Progenitor cell of endocrine pancreas (in vitro differentiated cells): ENCODE data around the gene ECHDC1. TPM values are rescaled to one million over a fixed set of nuclear protein-coding genes. Genes with fewer than 3 reads are reported as not detected.

ENCODE experiments used
- DNase-seq: peaks from one replicate; pipeline ENCODE4 v3.0.0; 2021; ENCODE audit warnings: low spot score; ENCODE audit not compliant: unreplicated experiment
- H3K27ac Mint-ChIP-seq: 2 replicates; pipeline ENCODE4 v1.8.0; 2021; ENCODE audit warnings: mild to moderate bottlenecking, moderate library complexity, mixed read lengths
- H3K27me3 Mint-ChIP-seq: 2 replicates; pipeline ENCODE4 v1.8.0; 2021; ENCODE audit warnings: mixed read lengths
- H3K36me3 Mint-ChIP-seq: 2 replicates; pipeline ENCODE4 v1.8.0; 2022; ENCODE audit warnings: mixed read lengths; ENCODE audit not compliant: insufficient read depth
- H3K4me1 Mint-ChIP-seq: 2 replicates; pipeline ENCODE4 v1.8.0; 2021; ENCODE audit warnings: low read depth, mixed read lengths
- H3K4me3 Mint-ChIP-seq: 2 replicates; pipeline ENCODE4 v1.8.0; 2021; ENCODE audit warnings: low read depth, mild to moderate bottlenecking, moderate library complexity, mixed read lengths
- H3K9me3 Mint-ChIP-seq: 2 replicates; pipeline ENCODE4 v1.8.0; 2021; ENCODE audit warnings: low read depth, mixed read lengths
- CTCF ChIP-seq: fragments of 200-600 bp; sonication (generic); IDR thresholded peaks from one replicate; pipeline ENCODE4 v1.5.0; 2021; ENCODE audit warnings: antibody characterized with exemption, mild to moderate bottlenecking; ENCODE audit not compliant: unreplicated experiment
- total RNA-seq: library from RNA; stranded (reverse); gene quantifications from 2 replicates; pipeline ENCODE4 v1.2.1, GENCODE V29; 2021

The ECHDC1 gene
- total RNA-seq, 1 donor from 2014 or later, result 60.3 TPM

DNA sequence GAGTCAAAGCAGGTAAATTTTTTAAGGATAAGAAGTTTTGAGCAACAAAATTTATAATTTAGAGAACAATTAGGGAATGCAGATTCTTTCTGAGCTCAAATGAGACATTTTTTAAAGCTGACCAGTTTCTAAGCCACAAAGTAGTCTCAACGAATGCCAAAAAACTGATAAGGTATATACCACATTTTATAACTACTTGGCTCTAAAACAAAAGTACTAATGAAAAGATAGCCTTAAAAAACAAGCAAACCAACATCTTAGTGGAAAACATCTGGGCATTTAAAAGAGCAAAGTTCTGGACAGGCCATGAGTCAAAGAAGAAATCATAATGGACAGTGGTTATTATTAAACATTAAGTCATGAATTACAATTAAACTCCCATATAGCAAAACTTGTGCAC, 99.9 kb downstream of the ECHDC1 start:
- H3K4me3 Mint-ChIP-seq, result no peak overlapping the region
- TF ChIP-seq CTCF, result no peak

More for the DNA sequence above, 99.9 kb downstream of the ECHDC1 start:
- H3K27me3 Mint-ChIP-seq, result no peaks in the 10 kb centered on the region
- no peak overlapping the region for H3K27ac Mint-ChIP-seq
- no peaks in the 10 kb centered on the region for H3K36me3 Mint-ChIP-seq
- no peaks in the 10 kb centered on the region for H3K4me1 Mint-ChIP-seq
- DNase-seq, result no peak
- H3K9me3 Mint-ChIP-seq, result no peaks in the 10 kb centered on the region

Other genes starting within 250 kb of the ECHDC1 start
- gene RSPO3, start 224.9 kb downstream of the ECHDC1 start, total RNA-seq, result 0.36 and 0.43 TPM in 2 replicates
- 59.8 and 61.2 TPM in 2 replicates for gene RNF146, start 76.7 kb downstream of the ECHDC1 start, total RNA-seq
- 0.91 and 1.4 TPM in 2 replicates for gene KIAA0408, start 115.8 kb upstream of the ECHDC1 start, total RNA-seq
- gene C6orf58, start 233.6 kb upstream of the ECHDC1 start, total RNA-seq, result not detected in 2 replicates